Spleen (tissue), 11 donors: Measurements from ENCODE around the gene C12orf76. TPM values are rescaled to one million over a fixed set of nuclear protein-coding genes. Genes with fewer than 3 reads are reported as not detected.
"Not testable (repeated sequence)": the region's sequence is repeated elsewhere in the genome, so short reads cannot be mapped to it uniquely, and the experiment has no call there.

ENCODE experiments used
- DNase-seq: peaks from one replicate; pipeline ENCODE4 v3.0.0-alpha.2; 2020
- H3K27ac ChIP-seq, 8 donors: fragments of 200-600 bp; sonication (generic) in 7 of 8; 1 replicate in 4 of 8; 2 replicates in 4 of 8; pipeline versions ENCODE4 v1.5.0 to v1.8.0; 2016 to 2021; ENCODE audit warnings: inconsistent platforms in 4 of 8, mild to moderate bottlenecking in 4 of 8, moderate library complexity in 1 of 8
- H3K27me3 ChIP-seq, 7 donors: fragments of 200-600 bp; sonication (generic) in 6 of 7; replicated peaks in 1 of 7; 1 replicate in 4 of 7; 2 replicates in 3 of 7; pipeline versions ENCODE4 v1.5.0 to v1.8.0; 2016 to 2021; ENCODE audit warnings: inconsistent platforms in 3 of 7, mild to moderate bottlenecking in 1 of 7
- H3K36me3 ChIP-seq, 6 donors: fragments of 200-600 bp; sonication (generic) in 5 of 6; 1 replicate in 4 of 6; 2 replicates in 2 of 6; pipeline versions ENCODE4 v1.5.0 to v1.8.0; 2016 to 2021; ENCODE audit warnings: inconsistent platforms in 2 of 6
- H3K4me1 ChIP-seq, 6 donors: fragments of 200-600 bp; sonication (generic) in 5 of 6; 1 replicate in 3 of 6; 2 replicates in 3 of 6; pipeline versions ENCODE4 v1.5.0 to v1.8.0; 2016 to 2021; ENCODE audit warnings: inconsistent platforms in 3 of 6
- H3K4me3 ChIP-seq, 8 donors: fragments of 200-600 bp; sonication (generic) in 7 of 8; 1 replicate in 4 of 8; 2 replicates in 4 of 8; pipeline versions ENCODE4 v1.5.0 to v1.8.0; 2016 to 2021; ENCODE audit warnings: inconsistent platforms in 4 of 8, mild to moderate bottlenecking in 4 of 8, moderate library complexity in 2 of 8
- H3K9me3 ChIP-seq, 8 donors: fragments of 200-600 bp; sonication (generic) in 7 of 8; 1 replicate in 4 of 8; 2 replicates in 4 of 8; pipeline versions ENCODE4 v1.5.0 to v1.8.0; 2016 to 2021; ENCODE audit warnings: inconsistent platforms in 4 of 8
- POLR2A ChIP-seq, 3 donors: fragments of 450-650 bp; IDR thresholded peaks; one replicate each; pipeline ENCODE4 v1.5.1; 2017; ENCODE audit warnings: antibody characterized with exemption in 3 of 3, mild to moderate bottlenecking in 1 of 3
- POLR2AphosphoS5 ChIP-seq, 3 donors: sonication (generic); formaldehyde crosslinking; IDR thresholded peaks; one replicate each; pipeline ENCODE4 v1.5.1; 2017; ENCODE audit warnings: antibody characterized with exemption in 3 of 3
- WGBS, 5 donors: extraction: QIAGEN DNeasy Blood & Tissue Kit in 3 of 5; methylation state at CpG; one replicate each; pipeline versions ENCODE4 v1.1.5 to v1.1.7; 2013 to 2018; 5-methylcytosine and 5-hydroxymethylcytosine counted together
- intact Hi-C: fragments of 100-400 bp; cut with DNase I; formaldehyde crosslinking; loops from one replicate; pipeline ENCODE4 v1.15.0; 2023; ENCODE audit warnings: low total_unique reads
- polyA plus RNA-seq, 3 donors: library from polyadenylated mRNA; stranded (reverse); fragments of 200-250 nt; gene quantifications; one replicate each; pipeline ENCODE4 v1.2.1, GENCODE V29; 2013
- total RNA-seq, 7 donors: library from RNA; depleted of rRNA in 3 of 7; stranded (reverse); fragments of >200 nt in 3 of 7; fragmentation: NEBNext Ultra II Directional in 4 of 7; extraction: Animal tissue kit (Norgen Biotek cat#: 25700) in 4 of 7; gene quantifications; one replicate each; pipeline versions ENCODE4 v1.1.0 to v1.2.1, GENCODE V29; 2016 to 2021
- TF ChIP-seq, protein P1 (sequence below), 11 experiments: fragments of 200-600 bp in 7 of 11; fragments of 450-650 bp in 4 of 11; sonication (generic) in 4 of 11; IDR thresholded peaks in 8 of 11; conservative IDR thresholded peaks in 3 of 11; 1 replicate in 7 of 11; 2 replicates in 4 of 11; pipeline versions ENCODE4 v1.4.0 to v1.8.0; 2016 to 2021; ENCODE audit warnings: antibody characterized with exemption in 11 of 11, inconsistent platforms in 4 of 11, mild to moderate bottlenecking in 1 of 11
- donor health status: healthy with polysubstance abuse.
- donor health status: DM: no; HTN: no; CAD: no; lungs with moderate emphysema.
- donor health status: DM: no; HTN: no; CAD: no.
- donor health status: Bipolar disorder and iron deficiency.
- donor health status: healthy.
- donor health status: DM: no; HTN: no; CAD: no.
- donor health status: DM: yes; HTN: yes; CAD: no.

Gene C12orf76
- total and polyA plus RNA-seq, 10 donors: 12.9 to 21.5 (median 17.1) TPM

GRCh38 chr12:110068654-110069053 lies 20.3 kb upstream of the C12orf76 start:
- Histone ChIP-seq H3K4me1 (peaks cover 0 to 12% (median 11%) of the 10 kb centered on the region in 6 donors), H3K27me3 (no peaks in the 10 kb centered on the region), H3K4me3 (no peak overlapping the region), H3K36me3 (no peaks in the 10 kb centered on the region), H3K27ac (no peak overlapping the region), H3K9me3 (no peaks in the 10 kb centered on the region)
- DNase-seq: peak; percentile 7
- intact Hi-C loops: no loop called here
- WGBS, 5 donors: 93 to 100% (median 97%) methylated on average over 2 of the region's 2 CpGs
- TF ChIP-seq POLR2AphosphoS5 (IDR thresholded peaks at IDR 0.05) (no peak), POLR2A (IDR thresholded peaks at IDR 0.05) (no peak)
- TF ChIP-seq, protein P1, sequence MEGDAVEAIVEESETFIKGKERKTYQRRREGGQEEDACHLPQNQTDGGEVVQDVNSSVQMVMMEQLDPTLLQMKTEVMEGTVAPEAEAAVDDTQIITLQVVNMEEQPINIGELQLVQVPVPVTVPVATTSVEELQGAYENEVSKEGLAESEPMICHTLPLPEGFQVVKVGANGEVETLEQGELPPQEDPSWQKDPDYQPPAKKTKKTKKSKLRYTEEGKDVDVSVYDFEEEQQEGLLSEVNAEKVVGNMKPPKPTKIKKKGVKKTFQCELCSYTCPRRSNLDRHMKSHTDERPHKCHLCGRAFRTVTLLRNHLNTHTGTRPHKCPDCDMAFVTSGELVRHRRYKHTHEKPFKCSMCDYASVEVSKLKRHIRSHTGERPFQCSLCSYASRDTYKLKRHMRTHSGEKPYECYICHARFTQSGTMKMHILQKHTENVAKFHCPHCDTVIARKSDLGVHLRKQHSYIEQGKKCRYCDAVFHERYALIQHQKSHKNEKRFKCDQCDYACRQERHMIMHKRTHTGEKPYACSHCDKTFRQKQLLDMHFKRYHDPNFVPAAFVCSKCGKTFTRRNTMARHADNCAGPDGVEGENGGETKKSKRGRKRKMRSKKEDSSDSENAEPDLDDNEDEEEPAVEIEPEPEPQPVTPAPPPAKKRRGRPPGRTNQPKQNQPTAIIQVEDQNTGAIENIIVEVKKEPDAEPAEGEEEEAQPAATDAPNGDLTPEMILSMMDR (IDR thresholded peaks at IDR 0.05 in 8 of 11, conservative IDR thresholded peaks at IDR 0.05 in 3 of 11): no peak

GRCh38 chr12:110068115-110068514 lies 19.8 kb upstream of the C12orf76 start:
- intact Hi-C loops, H3K4me3 ChIP-seq, H3K9me3 ChIP-seq, H3K27me3 ChIP-seq, DNase-seq, H3K36me3 ChIP-seq, H3K4me1 ChIP-seq, H3K27ac ChIP-seq: not testable (repeated sequence)
- 81 to 91% (median 90%) methylated on average over 9 of the region's 9 CpGs for WGBS, 5 donors

DNA sequence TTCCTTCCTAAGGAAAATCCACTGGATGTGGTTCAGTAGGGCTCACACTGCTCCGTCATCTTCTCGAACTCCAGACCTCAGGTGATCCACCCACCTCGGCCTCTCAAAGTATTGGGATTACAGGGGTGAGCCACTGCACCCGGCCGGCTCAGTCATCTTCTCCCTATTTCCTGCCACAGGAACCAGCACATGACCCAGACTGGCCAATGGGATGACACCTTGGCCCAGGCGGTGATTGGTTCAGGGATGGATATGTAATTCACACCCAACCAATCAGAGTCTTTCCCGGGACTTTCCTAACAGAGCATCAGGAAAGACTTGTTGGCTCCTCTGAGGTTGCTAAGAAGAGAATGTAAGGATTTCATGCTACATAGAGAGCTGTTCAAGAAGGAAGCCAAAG lies 19.2 kb upstream of the C12orf76 start:
- Histone ChIP-seq H3K4me1 (peaks cover 0 to 1% (median under 1%) of the 10 kb centered on the region in 6 donors), H3K4me3 (no peak overlapping the region), H3K27ac (no peak overlapping the region), H3K36me3 (no peaks in the 10 kb centered on the region), H3K9me3 (no peaks in the 10 kb centered on the region), H3K27me3 (no peaks in the 10 kb centered on the region)
- peak; percentile 54 for DNase-seq
- TF ChIP-seq, protein P1 (IDR thresholded peaks at IDR 0.05 in 8 of 11, conservative IDR thresholded peaks at IDR 0.05 in 3 of 11): no peak
- TF ChIP-seq POLR2AphosphoS5 (IDR thresholded peaks at IDR 0.05): no peak
- TF ChIP-seq POLR2A (IDR thresholded peaks at IDR 0.05): no peak
- 82 to 94% (median 89%) methylated on average over 7 of the region's 7 CpGs for WGBS, 5 donors
- intact Hi-C loops: no loop called here

DNA sequence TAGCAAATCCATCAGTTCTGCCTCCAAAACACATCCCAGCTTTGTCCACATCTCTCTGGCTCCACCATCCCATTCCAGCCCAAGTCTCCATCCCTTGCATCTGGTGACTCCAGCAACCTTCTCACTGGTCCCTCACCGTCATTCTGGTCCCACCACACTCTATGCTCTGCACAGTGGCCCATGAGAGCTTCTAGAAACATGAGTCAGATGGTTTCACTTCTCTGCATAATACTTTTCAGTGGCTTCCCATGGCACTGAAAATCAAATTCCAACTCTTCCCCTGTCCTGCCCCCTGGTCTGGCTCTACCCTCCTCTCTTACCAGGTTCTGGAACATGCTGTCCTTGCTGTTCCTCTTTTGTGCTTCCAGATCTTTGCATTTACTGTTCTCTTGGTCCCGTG lies 17.2 kb upstream of the C12orf76 start:
- Histone ChIP-seq H3K4me1 (no peaks in the 10 kb centered on the region), H3K27me3 (no peaks in the 10 kb centered on the region), H3K4me3 (no peak overlapping the region), H3K27ac (no peak overlapping the region), H3K36me3 (no peaks in the 10 kb centered on the region), H3K9me3 (no peaks in the 10 kb centered on the region)
- intact Hi-C loops: no loop called here
- TF ChIP-seq POLR2A (IDR thresholded peaks at IDR 0.05) (no peak), POLR2AphosphoS5 (IDR thresholded peaks at IDR 0.05) (no peak)
- TF ChIP-seq, protein P1 (IDR thresholded peaks at IDR 0.05 in 8 of 11, conservative IDR thresholded peaks at IDR 0.05 in 3 of 11): no peak
- 63 to 88% (median 75%) methylated on average over 2 of the region's 2 CpGs for WGBS, 5 donors
- no peak for DNase-seq

GRCh38 chr12:110062241-110062640 lies 13.9 kb upstream of the C12orf76 start:
- Histone ChIP-seq H3K9me3 (no peaks in the 10 kb centered on the region), H3K36me3 (no peaks in the 10 kb centered on the region), H3K4me1 (no peaks in the 10 kb centered on the region), H3K27ac (no peak overlapping the region), H3K27me3 (no peaks in the 10 kb centered on the region), H3K4me3 (no peak overlapping the region)
- 91 to 97% (median 93%) methylated on average over 2 of the region's 2 CpGs for WGBS, 5 donors
- DNase-seq: no peak
- TF ChIP-seq POLR2AphosphoS5 (IDR thresholded peaks at IDR 0.05) (no peak), POLR2A (IDR thresholded peaks at IDR 0.05) (no peak)
- TF ChIP-seq, protein P1 (IDR thresholded peaks at IDR 0.05 in 8 of 11, conservative IDR thresholded peaks at IDR 0.05 in 3 of 11): no peak
- intact Hi-C loops: no loop called here
